Cardiac septum (tissue), 1 donor: Measurements from ENCODE around the gene MYO5B. TPM values are rescaled to one million over a fixed set of nuclear protein-coding genes. Genes with fewer than 3 reads are reported as not detected.

Source experiments
- DNase-seq: peaks from one replicate; pipeline ENCODE4 v3.0.0-alpha.2; 2020; ENCODE audit warnings: low spot score
- intact Hi-C: fragments of 100-400 bp; cut with DNase I; formaldehyde crosslinking; loops from one replicate; pipeline ENCODE4 v1.14.0; 2022
- total RNA-seq: library from RNA; stranded (reverse); fragmentation: NEBNext Ultra II Directional; extraction: Animal tissue kit (Norgen Biotek cat#: 25700); gene quantifications from one replicate; pipeline ENCODE4 v1.2.1, GENCODE V29; 2021
- donor health status: DM: no; HTN: no; CAD: no.

Gene MYO5B
- total RNA-seq, 1 donor from 2014 or later = 5.2 TPM

- intact Hi-C loops = no loop called here
Observed at GRCh38 chr18:49853436-49853835, 341.5 kb downstream of the MYO5B start.

GRCh38 chr18:49853011-49853410 lies 341.9 kb downstream of the MYO5B start:
- intact Hi-C loops = no loop called here
- no peak for DNase-seq

More at GRCh38 chr18:49853436-49853835, 341.5 kb downstream of the MYO5B start:
- DNase-seq = no peak

DNA sequence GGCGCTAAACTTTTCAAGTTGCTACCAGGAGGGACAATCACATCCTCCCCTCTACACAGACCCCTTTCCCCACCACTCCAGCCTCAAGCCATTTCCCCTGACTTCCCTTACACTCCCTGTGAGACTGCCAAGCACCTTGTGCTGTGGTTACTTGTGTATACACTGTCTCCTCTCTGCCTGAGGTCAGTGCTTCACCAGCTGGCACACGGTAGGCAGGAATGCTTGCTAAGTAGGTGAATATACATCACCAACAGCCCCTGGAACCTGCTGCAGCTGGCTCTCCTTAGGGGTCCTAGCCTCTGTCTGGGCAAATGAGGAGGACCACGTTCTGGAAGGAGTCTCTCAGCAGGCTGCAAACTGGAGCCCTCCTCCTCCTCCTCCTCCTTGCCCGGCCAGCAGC lies 343.3 kb downstream of the MYO5B start:
- intact Hi-C loops = no loop called here
- DNase-seq = no peak

- intact Hi-C loops = no loop called here
- DNase-seq = no peak
Observed at GRCh38 chr18:49850636-49851035, 344.3 kb downstream of the MYO5B start.

DNA sequence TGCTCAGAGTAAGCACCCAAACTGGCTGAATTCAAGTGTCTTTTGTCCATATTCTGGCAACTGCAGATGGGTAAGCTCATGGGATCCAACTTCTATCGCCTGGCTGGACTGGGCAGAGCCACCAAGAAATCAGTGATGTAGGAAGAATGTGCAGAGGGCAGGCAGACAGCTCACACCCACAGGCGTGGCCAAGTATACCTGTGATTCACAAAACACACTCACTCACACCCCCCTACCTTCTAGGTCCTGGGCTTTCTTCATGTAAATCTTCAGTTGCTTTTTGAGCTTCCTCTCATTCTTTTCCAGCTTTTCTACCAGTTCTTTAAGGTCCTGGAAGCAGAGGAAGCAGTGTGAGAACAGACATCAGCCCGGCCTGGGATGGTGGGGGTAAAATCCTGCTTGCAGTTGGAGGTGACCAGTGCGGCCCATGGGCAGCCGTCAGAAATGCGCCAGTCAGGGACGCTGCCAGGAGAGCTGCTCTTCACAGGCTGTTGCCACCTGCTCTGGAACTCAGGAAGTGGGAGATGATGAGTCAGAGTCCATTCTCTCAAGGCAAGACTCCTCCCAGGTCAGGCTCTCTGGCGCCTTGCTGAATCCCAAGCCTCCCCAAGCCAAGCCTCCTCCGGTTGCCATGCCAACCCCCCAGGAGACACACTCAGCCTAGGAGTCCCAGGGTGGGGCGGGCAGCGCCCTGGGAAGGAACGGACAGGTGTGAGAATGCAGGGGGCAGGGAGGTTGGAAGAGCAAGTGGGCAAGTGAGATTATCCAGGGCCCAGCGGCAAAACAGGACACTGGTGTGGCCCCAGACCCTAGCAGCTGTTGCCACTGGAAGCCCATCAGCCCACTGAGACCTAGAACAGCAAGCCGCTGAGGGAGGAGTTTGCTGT lies 345.4 kb downstream of the MYO5B start:
- intact Hi-C loops = no loop called here
- no peak for DNase-seq

DNA sequence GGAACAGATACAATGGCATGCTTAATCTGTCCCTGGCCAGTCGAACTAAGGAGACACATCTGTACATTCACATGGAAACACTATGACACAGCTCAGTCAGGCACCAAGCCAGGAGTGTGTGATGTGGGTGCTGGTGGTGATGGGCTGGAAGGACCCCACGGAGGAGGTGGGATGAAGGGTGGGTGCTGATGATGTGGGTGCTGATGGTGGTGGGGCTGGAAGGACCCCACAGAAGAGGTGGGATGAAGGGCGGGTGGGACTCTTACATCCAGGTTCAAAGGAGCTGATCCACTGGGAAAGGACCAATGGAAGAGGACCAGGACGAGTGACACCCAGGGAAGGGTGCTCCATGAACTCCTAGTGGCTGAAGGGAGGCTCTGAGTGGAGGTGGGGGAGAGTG lies 346.8 kb downstream of the MYO5B start:
- no peak for DNase-seq
- intact Hi-C loops = no loop called here

- intact Hi-C loops = no loop called here
- DNase-seq = no peak
Observed at GRCh38 chr18:49847524-49847923, 347.4 kb downstream of the MYO5B start.

- DNase-seq = no peak
- intact Hi-C loops = no loop called here
Observed at GRCh38 chr18:49846718-49847470, 348.1 kb downstream of the MYO5B start.

DNA sequence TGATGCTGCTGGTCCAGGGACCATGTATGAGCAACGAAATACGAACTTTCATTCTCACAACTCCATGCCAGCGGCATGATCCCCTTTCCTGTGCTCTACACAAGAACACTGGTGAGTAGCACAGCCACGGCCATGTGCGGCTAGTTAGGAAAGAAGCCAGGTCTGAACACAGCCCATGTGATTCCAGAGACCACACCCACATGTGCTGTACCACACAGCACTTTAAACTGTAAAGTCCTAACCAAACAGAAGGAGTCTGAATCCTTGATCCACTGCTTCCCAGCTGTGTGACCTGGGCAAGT lies 348.6 kb downstream of the MYO5B start:
- intact Hi-C loops = no loop called here
- DNase-seq = no peak

DNA sequence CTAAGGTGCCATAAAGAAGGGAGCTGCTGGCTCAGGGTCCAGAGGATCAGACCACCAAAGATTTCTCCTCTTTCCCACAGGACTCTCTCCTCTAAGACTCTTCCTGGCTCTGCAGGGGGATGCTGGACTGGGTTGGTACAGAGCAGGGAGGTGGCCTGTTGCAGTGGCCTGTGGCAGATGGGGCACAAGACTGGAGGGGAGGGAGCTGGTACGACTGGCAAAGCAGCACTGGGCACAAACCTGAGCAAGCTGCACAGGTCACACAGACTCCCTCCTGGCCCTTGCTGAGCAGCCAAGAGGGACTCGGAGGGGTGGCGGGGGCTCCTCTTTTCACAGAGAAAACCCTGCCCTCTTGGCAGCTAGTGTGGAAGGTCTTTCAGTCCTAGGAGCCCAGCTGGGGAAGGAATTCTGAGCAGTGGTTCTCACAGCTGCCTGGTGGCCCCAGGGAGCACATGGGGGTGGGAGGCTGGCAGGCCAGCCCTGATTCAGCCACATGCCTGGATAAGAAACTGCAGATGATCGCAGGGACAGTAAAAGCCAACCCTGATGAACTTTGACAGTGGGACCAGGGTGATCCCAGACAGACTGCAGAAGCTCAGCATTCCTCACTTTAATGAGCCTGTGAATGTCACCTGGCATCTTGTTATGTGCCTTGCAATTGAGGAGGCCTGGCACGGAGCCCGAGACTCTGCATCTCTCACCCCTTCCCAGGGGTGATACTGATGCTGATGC lies 349.2 kb downstream of the MYO5B start:
- DNase-seq = no peak
- intact Hi-C loops = no loop called here

- no peak for DNase-seq
- intact Hi-C loops = no loop called here
Observed at GRCh38 chr18:49844903-49845302, 350.0 kb downstream of the MYO5B start.

GRCh38 chr18:49843778-49844625 lies 350.9 kb downstream of the MYO5B start:
- intact Hi-C loops = no loop called here
- DNase-seq = no peak

GRCh38 chr18:49843131-49843530 lies 351.8 kb downstream of the MYO5B start:
- intact Hi-C loops = no loop called here

GRCh38 chr18:49842656-49843055 lies 352.3 kb downstream of the MYO5B start:
- intact Hi-C loops = no loop called here
- no peak for DNase-seq

More at GRCh38 chr18:49843131-49843530, 351.8 kb downstream of the MYO5B start:
- DNase-seq = no peak

- intact Hi-C loops = no loop called here
- no peak for DNase-seq
Observed at GRCh38 chr18:49841236-49842217, 353.4 kb downstream of the MYO5B start.

DNA sequence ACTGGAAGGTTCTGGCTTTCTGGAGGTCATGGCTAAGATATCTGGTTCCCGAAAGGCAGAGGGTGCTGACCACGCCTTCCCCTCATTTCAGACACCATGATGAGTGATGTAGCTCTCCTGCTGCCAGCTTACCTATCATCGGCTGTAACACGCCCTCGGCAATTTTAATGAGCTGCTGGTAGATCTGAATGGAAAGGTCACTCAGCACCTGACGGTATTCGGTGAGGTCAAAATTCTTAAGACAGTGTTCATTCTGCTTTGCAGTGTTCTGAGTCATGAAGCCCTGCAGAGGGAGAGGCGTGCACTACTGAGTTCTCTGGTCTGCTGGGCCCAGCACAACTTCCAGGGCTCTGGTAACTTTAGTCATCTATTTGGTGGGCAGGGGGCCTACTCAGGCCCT lies 355.9 kb downstream of the MYO5B start:
- intact Hi-C loops = no loop called here
- no peak for DNase-seq

DNA sequence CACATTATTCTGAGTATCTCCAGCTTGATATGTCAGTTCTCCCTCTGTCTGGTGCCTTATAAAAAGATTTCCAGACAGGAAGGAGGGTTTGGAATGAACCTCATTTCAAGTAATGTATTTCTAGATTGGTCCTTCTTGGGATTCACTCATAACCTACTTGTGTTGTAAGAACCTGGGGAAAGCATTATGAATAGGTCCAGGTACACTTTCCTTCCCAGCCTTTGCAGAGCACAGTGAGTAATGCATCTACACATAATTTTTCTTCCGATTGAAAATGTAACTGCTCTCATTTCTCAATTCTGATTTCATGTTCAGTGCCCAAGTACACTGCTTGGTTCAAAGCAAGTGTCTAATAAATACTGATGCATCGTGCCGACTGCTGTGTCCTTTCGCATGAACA lies 356.6 kb downstream of the MYO5B start:
- DNase-seq = no peak
- intact Hi-C loops = no loop called here

- no peak for DNase-seq
- intact Hi-C loops = no loop called here
Observed at GRCh38 chr18:49837889-49838288, 357.1 kb downstream of the MYO5B start.
